GM13977 (cell line): ENCODE measurements around the gene LARGE1.

Source experiments
- DNase-seq: peaks from one replicate; pipeline ENCODE4 v3.0.0; 2012; ENCODE audit warnings: low spot score
- CTCF ChIP-seq: IDR thresholded peaks from 2 replicates; pipeline ENCODE4 v1.5.1; 2012; ENCODE audit warnings: mild to moderate bottlenecking, control low read depth; ENCODE audit not compliant: insufficient read depth; ENCODE audit errors: extremely low read depth, missing control alignments
- in situ Hi-C: fragments of 300-500 bp; cut with MboI; formaldehyde crosslinking; loops from one replicate; pipeline ENCODE4 v1.12.0; 2022; ENCODE audit warnings: low sequenced_read_pairs, low pct_unique_long_range_greater_than_20kb, mixed read lengths, inconsistent platforms; ENCODE audit not compliant: unreplicated experiment

LARGE1 gene

GRCh38 chr22:33867118-33867866, 53.0 kb downstream of the LARGE1 start:
- in situ Hi-C loops = no loop called here
- DNase-seq = no peak
- TF ChIP-seq CTCF = no peak

DNA sequence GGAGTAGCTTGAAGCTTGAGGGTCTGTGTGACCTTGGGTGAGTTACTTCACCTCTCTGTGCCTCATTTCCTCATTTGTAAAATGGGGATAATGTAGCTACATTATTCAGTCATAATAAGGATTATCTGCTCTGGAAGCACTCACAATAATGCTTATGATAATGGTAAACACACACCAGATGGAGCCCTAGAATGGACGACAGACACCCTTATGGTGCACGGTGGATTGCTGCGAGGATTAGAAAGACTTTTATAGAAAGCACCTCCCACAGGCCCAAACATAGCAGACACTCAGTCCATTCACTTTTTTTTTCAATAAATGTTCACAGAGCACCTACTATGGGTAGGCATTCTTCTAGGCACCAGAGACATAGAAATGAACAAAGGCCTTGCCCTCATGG, 53.8 kb downstream of the LARGE1 start:
- no peak for TF ChIP-seq CTCF
- DNase-seq = no peak
- in situ Hi-C loops = no loop called here

DNA sequence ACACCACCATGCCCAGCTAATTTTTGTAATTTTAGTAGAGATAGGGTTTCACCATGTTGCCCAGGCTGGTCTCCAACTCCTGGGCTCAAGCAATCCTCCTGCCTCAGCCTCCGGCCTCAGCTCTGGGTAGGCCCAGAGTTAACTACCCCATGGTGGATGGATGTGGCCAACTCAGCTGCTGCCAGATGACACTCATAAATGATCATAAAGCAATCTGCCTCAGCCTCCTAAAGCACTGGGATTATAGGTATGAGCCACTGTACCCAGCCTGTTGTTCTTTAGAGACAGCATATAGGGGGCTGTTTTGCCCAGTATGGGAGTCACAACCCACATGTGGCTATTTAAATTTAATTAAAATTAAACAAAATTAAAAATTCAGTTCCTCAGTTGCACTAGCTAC, 54.3 kb downstream of the LARGE1 start:
- in situ Hi-C loops = no loop called here
- no peak for DNase-seq
- TF ChIP-seq CTCF = no peak

DNA sequence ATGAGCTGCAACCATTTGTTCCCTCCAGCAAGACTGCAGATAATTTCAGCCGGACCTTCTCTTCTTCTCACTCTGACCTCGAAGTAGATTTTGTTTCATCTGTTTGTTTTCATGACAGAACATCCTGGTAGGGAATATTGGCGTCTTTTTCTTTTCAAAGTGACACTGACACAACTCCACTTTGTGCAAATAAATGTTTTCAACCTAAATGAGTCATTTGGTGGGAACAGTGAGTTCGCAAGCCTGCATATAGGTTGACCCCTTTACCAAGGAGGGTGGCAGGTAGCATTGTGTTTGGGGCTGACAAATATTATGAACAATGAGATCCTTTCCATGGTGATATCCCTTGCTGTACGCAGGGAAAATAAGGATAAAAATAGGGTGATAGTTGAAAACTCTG, 55.0 kb downstream of the LARGE1 start:
- no peak for TF ChIP-seq CTCF
- in situ Hi-C loops = no loop called here
- no peak for DNase-seq

- no peak for TF ChIP-seq CTCF
- DNase-seq = no peak
- in situ Hi-C loops = no loop called here
Observed at GRCh38 chr22:33864723-33865130, 55.5 kb downstream of the LARGE1 start.

DNA sequence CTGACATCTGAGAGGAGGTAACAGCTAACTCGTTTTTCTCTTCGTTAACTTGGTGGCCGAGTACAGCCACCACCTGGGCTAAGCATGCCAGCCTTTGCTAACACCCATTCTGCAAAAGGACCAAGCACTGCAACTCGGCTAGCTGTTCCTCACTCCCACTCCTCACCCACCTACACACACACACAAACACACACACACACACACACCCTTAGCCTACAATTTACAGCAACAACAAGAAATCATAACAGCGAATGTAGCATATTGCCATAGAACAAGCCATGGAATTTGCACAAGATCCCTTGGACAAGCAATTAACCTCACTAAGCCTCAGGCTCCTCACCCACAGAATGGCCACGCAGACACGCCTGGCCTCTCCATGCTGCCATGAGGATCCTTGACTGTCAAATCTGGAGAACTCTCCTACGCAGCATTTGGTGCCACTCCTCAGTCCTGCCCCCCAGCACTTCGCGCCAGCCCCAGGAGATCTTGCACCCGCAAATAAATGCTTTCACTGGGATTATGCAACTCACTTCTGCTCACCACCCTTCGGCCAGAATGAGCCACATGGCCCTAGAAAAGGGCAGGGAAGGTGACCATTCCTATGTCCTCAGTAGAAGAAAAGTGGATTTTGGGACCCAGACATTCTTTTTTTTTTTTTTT, 58.9 kb downstream of the LARGE1 start:
- no peak for TF ChIP-seq CTCF
- in situ Hi-C loops = no loop called here
- no peak for DNase-seq
